Measurements from ENCODE around the gene NRXN3.

DNA sequence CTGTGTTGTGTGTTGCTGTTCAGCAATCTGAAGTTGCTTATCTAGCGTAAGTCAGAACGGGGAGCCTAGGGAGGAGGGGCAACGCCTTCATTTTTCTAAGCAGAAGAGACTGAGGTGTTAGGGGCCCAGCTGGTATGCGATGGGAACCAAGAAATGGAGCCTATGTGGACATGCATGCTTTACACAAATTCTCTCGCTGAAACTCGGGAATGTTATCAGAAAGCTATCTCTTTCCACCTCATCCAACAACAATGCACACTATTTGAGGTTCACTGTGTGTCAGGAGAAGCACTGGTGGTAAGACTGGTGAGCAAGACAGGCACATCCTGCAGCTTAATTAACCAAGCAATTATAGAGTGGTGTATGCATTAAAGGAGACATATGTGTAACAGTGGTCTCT, 89.7 kb downstream of the NRXN3 start:
- TF ChIP-seq, protein P1, sequence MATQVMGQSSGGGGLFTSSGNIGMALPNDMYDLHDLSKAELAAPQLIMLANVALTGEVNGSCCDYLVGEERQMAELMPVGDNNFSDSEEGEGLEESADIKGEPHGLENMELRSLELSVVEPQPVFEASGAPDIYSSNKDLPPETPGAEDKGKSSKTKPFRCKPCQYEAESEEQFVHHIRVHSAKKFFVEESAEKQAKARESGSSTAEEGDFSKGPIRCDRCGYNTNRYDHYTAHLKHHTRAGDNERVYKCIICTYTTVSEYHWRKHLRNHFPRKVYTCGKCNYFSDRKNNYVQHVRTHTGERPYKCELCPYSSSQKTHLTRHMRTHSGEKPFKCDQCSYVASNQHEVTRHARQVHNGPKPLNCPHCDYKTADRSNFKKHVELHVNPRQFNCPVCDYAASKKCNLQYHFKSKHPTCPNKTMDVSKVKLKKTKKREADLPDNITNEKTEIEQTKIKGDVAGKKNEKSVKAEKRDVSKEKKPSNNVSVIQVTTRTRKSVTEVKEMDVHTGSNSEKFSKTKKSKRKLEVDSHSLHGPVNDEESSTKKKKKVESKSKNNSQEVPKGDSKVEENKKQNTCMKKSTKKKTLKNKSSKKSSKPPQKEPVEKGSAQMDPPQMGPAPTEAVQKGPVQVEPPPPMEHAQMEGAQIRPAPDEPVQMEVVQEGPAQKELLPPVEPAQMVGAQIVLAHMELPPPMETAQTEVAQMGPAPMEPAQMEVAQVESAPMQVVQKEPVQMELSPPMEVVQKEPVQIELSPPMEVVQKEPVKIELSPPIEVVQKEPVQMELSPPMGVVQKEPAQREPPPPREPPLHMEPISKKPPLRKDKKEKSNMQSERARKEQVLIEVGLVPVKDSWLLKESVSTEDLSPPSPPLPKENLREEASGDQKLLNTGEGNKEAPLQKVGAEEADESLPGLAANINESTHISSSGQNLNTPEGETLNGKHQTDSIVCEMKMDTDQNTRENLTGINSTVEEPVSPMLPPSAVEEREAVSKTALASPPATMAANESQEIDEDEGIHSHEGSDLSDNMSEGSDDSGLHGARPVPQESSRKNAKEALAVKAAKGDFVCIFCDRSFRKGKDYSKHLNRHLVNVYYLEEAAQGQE (IDR thresholded peaks at IDR 0.05): no peak
- TF ChIP-seq, protein P2, sequence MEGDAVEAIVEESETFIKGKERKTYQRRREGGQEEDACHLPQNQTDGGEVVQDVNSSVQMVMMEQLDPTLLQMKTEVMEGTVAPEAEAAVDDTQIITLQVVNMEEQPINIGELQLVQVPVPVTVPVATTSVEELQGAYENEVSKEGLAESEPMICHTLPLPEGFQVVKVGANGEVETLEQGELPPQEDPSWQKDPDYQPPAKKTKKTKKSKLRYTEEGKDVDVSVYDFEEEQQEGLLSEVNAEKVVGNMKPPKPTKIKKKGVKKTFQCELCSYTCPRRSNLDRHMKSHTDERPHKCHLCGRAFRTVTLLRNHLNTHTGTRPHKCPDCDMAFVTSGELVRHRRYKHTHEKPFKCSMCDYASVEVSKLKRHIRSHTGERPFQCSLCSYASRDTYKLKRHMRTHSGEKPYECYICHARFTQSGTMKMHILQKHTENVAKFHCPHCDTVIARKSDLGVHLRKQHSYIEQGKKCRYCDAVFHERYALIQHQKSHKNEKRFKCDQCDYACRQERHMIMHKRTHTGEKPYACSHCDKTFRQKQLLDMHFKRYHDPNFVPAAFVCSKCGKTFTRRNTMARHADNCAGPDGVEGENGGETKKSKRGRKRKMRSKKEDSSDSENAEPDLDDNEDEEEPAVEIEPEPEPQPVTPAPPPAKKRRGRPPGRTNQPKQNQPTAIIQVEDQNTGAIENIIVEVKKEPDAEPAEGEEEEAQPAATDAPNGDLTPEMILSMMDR (IDR thresholded peaks at IDR 0.05; ENCODE audit: low read depth, low read length, missing input control): no peak
- TF ChIP-seq SP1 (IDR thresholded peaks at IDR 0.05): no peak
- TF ChIP-seq, protein P3, sequence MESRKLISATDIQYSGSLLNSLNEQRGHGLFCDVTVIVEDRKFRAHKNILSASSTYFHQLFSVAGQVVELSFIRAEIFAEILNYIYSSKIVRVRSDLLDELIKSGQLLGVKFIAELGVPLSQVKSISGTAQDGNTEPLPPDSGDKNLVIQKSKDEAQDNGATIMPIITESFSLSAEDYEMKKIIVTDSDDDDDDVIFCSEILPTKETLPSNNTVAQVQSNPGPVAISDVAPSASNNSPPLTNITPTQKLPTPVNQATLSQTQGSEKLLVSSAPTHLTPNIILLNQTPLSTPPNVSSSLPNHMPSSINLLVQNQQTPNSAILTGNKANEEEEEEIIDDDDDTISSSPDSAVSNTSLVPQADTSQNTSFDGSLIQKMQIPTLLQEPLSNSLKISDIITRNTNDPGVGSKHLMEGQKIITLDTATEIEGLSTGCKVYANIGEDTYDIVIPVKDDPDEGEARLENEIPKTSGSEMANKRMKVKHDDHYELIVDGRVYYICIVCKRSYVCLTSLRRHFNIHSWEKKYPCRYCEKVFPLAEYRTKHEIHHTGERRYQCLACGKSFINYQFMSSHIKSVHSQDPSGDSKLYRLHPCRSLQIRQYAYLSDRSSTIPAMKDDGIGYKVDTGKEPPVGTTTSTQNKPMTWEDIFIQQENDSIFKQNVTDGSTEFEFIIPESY (IDR thresholded peaks at IDR 0.05): no peak
- TF ChIP-seq RXRA (IDR thresholded peaks at IDR 0.05): no peak
- TF ChIP-seq, protein P4, sequence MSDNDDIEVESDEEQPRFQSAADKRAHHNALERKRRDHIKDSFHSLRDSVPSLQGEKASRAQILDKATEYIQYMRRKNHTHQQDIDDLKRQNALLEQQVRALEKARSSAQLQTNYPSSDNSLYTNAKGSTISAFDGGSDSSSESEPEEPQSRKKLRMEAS (IDR thresholded peaks at IDR 0.05): no peak
- no peak for TF ChIP-seq YY1 (IDR thresholded peaks at IDR 0.05)
- no peak for TF ChIP-seq TAF1 (conservative IDR thresholded peaks at IDR 0.05)
- TF ChIP-seq, protein P5, sequence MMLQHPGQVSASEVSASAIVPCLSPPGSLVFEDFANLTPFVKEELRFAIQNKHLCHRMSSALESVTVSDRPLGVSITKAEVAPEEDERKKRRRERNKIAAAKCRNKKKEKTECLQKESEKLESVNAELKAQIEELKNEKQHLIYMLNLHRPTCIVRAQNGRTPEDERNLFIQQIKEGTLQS (IDR thresholded peaks at IDR 0.05): no peak
- no peak for TF ChIP-seq JUND (IDR thresholded peaks at IDR 0.05)
- no peak for TF ChIP-seq EGR1 (IDR thresholded peaks at IDR 0.05; ENCODE audit: low read depth in 2 of 2)
- TF ChIP-seq GABPA (IDR thresholded peaks at IDR 0.05 in 1 of 2, conservative IDR thresholded peaks at IDR 0.05 in 1 of 2): no peak
- no peak for TF ChIP-seq RAD21 (IDR thresholded peaks at IDR 0.05)
- TF ChIP-seq HNF4G (IDR thresholded peaks at IDR 0.05): no peak
